ENCODE measurements around the gene PRG2. TPM values are rescaled to one million over a fixed set of nuclear protein-coding genes. Genes with fewer than 3 reads are reported as not detected.

Gene PRG2
- total and polyA plus RNA-seq, 2 of the 4 experiments (the other 2 are of a cell fraction): not detected

DNA sequence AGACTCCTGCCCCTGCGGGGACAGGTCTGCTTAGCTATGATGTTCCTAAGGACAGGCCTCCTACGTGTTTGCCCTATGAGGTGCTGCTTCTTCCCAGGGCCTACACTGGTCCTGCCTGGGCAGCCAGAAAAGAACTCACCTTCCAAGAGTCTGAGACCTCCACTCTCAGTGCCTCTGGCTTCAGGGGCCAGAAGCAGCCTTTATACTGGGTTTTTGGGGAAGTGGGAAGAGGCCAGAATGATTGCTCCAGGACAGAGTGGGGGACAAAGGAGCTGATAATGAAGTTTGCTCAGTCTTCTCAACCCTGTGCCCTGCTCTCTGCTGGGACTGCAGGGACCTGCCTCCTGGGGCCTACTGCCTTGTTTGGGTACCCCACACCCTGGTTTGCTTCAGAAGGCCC is 9.5 kb downstream of the PRG2 start, which contains the start of gene PRG3:
Gene PRG3 (minus strand): TSS at position 176 of the 400 bp plus-strand sequence. CDS start 442 bp downstream, outside the sequence.
- no peak within 1 kb of the TSS for H4K5ac ChIP-seq (ENCODE audit: low read depth, low read length)
- no peak within 1 kb of the TSS for H2BK15ac ChIP-seq (ENCODE audit: low read depth, low read length)
- no peaks in the 10 kb centered on the region for H3K79me1 ChIP-seq (ENCODE audit: low read depth in 1 of 2, low read length in 2 of 2)
- intact Hi-C loops (cut with micrococcal nuclease) (no loop called here), in situ Hi-C loops (cut with MboI; ENCODE audit: low sequenced_read_pairs) (no loop called here), dilution Hi-C loops (cut with HindIII; ENCODE audit: low sequenced_read_pairs, unreplicated experiment) (no loop called here)
- H3K27me3 ChIP-seq (ENCODE audit: control insufficient read depth, insufficient read depth, low read length): peaks cover 17% of the 10 kb centered on the region
- H2AFZ ChIP-seq (replicated peaks; ENCODE audit: low read length, poor library complexity): no peak within 1 kb of the TSS
- H3K14ac ChIP-seq (replicated peaks; ENCODE audit: low read depth, low read length): no peak within 1 kb of the TSS
- DNase-seq (no peak), ATAC-seq (ENCODE audit: low read depth) (no peak)
- no peak within 1 kb of the TSS for H3K27ac ChIP-seq (ENCODE audit: insufficient read depth, low read length)
- ChIA-PET POLR2A (ENCODE audit: unreplicated experiment) (interaction anchor here (0.5 kb wide), 1 partner anchor 192 kb away, joined by 7 read pairs; no protein-coding TSS in a partner anchor), CTCF (no interaction called here)
- H4K91ac ChIP-seq (ENCODE audit: insufficient read depth, low read depth, low read length): no peak within 1 kb of the TSS
- H2BK20ac ChIP-seq (ENCODE audit: low read depth, low read length): no peak within 1 kb of the TSS
- no peaks in the 10 kb centered on the region for H3K4me1 ChIP-seq (ENCODE audit: control insufficient read depth, insufficient read depth, low read length)
- no peak within 1 kb of the TSS for H3K4ac ChIP-seq (ENCODE audit: low read depth, low read length)
- H2BK5ac ChIP-seq (ENCODE audit: low read depth, low read length, poor library complexity, severe bottlenecking): no peak within 1 kb of the TSS
- H3K36me3 ChIP-seq (ENCODE audit: control insufficient read depth, insufficient read depth, low read length): no peaks in the 10 kb centered on the region
- no peak within 1 kb of the TSS for H3K9ac ChIP-seq (ENCODE audit: low read depth, low read length)
- H2BK120ac ChIP-seq (ENCODE audit: low read depth, low read length): no peak within 1 kb of the TSS
- TF ChIP-seq MXI1 (IDR thresholded peaks at IDR 0.05; ENCODE audit: borderline replicate concordance, low read depth, low read length): no peak
- H2AK5ac ChIP-seq (ENCODE audit: low read depth, low read length): no peak within 1 kb of the TSS
- H3K4me2 ChIP-seq (ENCODE audit: low read depth, low read length): no peak within 1 kb of the TSS
- H3K4me3 ChIP-seq (ENCODE audit: insufficient read depth, low read depth, low read length): no peak within 1 kb of the TSS
- H3K9me1 ChIP-seq (ENCODE audit: insufficient read depth, low read length): no peaks in the 10 kb centered on the region
- H4K8ac ChIP-seq (ENCODE audit: low read depth in 2 of 2, low read length in 2 of 2): no peak within 1 kb of the TSS
- no peak within 1 kb of the TSS for H2AK9ac ChIP-seq (replicated peaks; ENCODE audit: low read depth, low read length, poor library complexity)
- H4K20me1 ChIP-seq (ENCODE audit: insufficient read depth, low read length): 0 out of 2 replicates have a peak, but pooled peaks cover 6% of the 10 kb centered on the region
- no CpG with 5 or more reads among the region's 2 CpGs for whole genome bisulfite sequencing, 2 experiments (ENCODE audit: extremely low coverage in 2 of 2, insufficient read length in 1 of 2)
- H3K23ac ChIP-seq (ENCODE audit: low read depth, low read length): no peak within 1 kb of the TSS
- H3K9me3 ChIP-seq (ENCODE audit: control insufficient read depth, insufficient read depth, low read length): no peaks in the 10 kb centered on the region
- H3K18ac ChIP-seq (ENCODE audit: low read depth, low read length): no peak within 1 kb of the TSS
- BruUV-seq (replicated peaks): no TSS peak
- no peak within 1 kb of the TSS for H3K56ac ChIP-seq (ENCODE audit: extremely low read depth, insufficient read depth, low read length)
